ENCODE data around the gene BUD13. TPM values are rescaled to one million over a fixed set of nuclear protein-coding genes. Genes with fewer than 3 reads are reported as not detected.

The BUD13 gene
- total and polyA plus RNA-seq, 2 of the 4 experiments (the other 2 are of a cell fraction): 11.2 to 14.0 TPM

DNA sequence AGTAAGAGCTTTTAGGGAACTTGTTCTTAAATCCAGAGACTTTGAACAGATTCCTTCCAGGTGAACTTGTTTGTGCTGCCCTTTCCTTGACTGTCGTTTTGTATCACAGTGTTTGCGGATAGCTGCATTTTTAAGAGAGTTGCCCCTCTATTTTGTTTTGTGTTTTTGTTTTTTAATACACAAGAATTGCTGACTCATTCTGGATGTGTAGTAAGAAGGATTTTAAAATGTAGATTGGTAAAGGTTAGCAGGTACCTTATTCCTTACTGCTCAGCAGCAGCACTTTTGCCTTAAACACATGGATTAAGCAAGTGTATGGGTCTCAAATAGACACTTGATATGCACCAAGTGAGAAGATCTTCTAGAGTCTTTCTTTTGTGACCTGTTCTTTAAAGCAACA is 27.8 kb upstream of the BUD13 start:
- H3K9me3 ChIP-seq (ENCODE audit: control insufficient read depth, insufficient read depth, low read length): no peaks in the 10 kb centered on the region
- no peak overlapping the region for H4K8ac ChIP-seq (ENCODE audit: low read depth in 2 of 2, low read length in 2 of 2)
- H3K4me1 ChIP-seq (ENCODE audit: control insufficient read depth, insufficient read depth, low read length): no peaks in the 10 kb centered on the region
- ChIA-PET POLR2A (ENCODE audit: unreplicated experiment) (interaction anchor here (0.7 kb wide), 1 partner anchor 1500 kb away, joined by 3 read pairs; no protein-coding TSS in a partner anchor), CTCF (interaction anchor here (1.4 kb wide), 1 partner anchor 9 kb away, joined by 3 read pairs; the partner anchor contains the start of gene APOA5)
- no peak overlapping the region for H3K27ac ChIP-seq (ENCODE audit: insufficient read depth, low read length)
- no peak overlapping the region for H3K4ac ChIP-seq (ENCODE audit: low read depth, low read length)
- H3K18ac ChIP-seq (ENCODE audit: low read depth, low read length): no peak overlapping the region
- H2AFZ ChIP-seq (replicated peaks; ENCODE audit: low read length, poor library complexity): no peak overlapping the region
- ATAC-seq (ENCODE audit: low read depth): no peak
- no peaks in the 10 kb centered on the region for H3K9me1 ChIP-seq (ENCODE audit: insufficient read depth, low read length)
- H3K9ac ChIP-seq (ENCODE audit: low read depth, low read length): no peak overlapping the region
- no CpG with 5 or more reads among the region's 2 CpGs for WGBS, 2 experiments (ENCODE audit: extremely low coverage in 2 of 2, insufficient read length in 1 of 2)
- TF ChIP-seq NFE2L2 (IDR thresholded peaks at IDR 0.05; ENCODE audit: low read depth, low read length): peak; percentile 80
- no peak for TF ChIP-seq CEBPB (IDR thresholded peaks at IDR 0.05; ENCODE audit: low read depth, low read length)
- TF ChIP-seq RAD21 (IDR thresholded peaks at IDR 0.05; ENCODE audit: low read length): no peak
- in situ Hi-C loops (cut with MboI; ENCODE audit: low sequenced_read_pairs): no loop called here
- H2BK5ac ChIP-seq (ENCODE audit: low read depth, low read length, poor library complexity, severe bottlenecking): no peak overlapping the region
- no peak overlapping the region for H2BK15ac ChIP-seq (ENCODE audit: low read depth, low read length)
- no peak for DNase-seq
- no peaks in the 10 kb centered on the region for H3K36me3 ChIP-seq (ENCODE audit: control insufficient read depth, insufficient read depth, low read length)
- intact Hi-C loops (cut with micrococcal nuclease): no loop called here
- no peaks in the 10 kb centered on the region for H3K79me1 ChIP-seq (ENCODE audit: low read depth in 1 of 2, low read length in 2 of 2)
- no peak overlapping the region for H4K91ac ChIP-seq (ENCODE audit: insufficient read depth, low read depth, low read length)
- no peaks in the 10 kb centered on the region for H4K20me1 ChIP-seq (ENCODE audit: insufficient read depth, low read length)
- no peak overlapping the region for H2BK120ac ChIP-seq (ENCODE audit: low read depth, low read length)
- no peak overlapping the region for H3K56ac ChIP-seq (ENCODE audit: extremely low read depth, insufficient read depth, low read length)
- no peak overlapping the region for H4K5ac ChIP-seq (ENCODE audit: low read depth, low read length)
- H3K4me3 ChIP-seq (ENCODE audit: insufficient read depth, low read depth, low read length): no peak overlapping the region
- no peak overlapping the region for H2BK20ac ChIP-seq (ENCODE audit: low read depth, low read length)
- peaks cover 13% of the 10 kb centered on the region for H3K27me3 ChIP-seq (ENCODE audit: control insufficient read depth, insufficient read depth, low read length)
- dilution Hi-C loops (cut with HindIII; ENCODE audit: low sequenced_read_pairs, unreplicated experiment): no loop called here
- H3K4me2 ChIP-seq (ENCODE audit: low read depth, low read length): no peak overlapping the region
- H2AK5ac ChIP-seq (ENCODE audit: low read depth, low read length): no peak overlapping the region
- no peak overlapping the region for H3K14ac ChIP-seq (replicated peaks; ENCODE audit: low read depth, low read length)
- H3K23ac ChIP-seq (ENCODE audit: low read depth, low read length): no peak overlapping the region
- BruUV-seq (replicated peaks): no TSS peak
- H2AK9ac ChIP-seq (replicated peaks; ENCODE audit: low read depth, low read length, poor library complexity): no peak overlapping the region

All from IMR-90 (cell line).